Activated T-cell treated with anti-CD3 and anti-CD28 coated beads, Interleukin-2, amount 50 U/mL, for 24 hours (primary cell): ENCODE data around the gene CNTNAP2.

Experiments used
- DNase-seq: peaks from one replicate; pipeline ENCODE4 v3.0.0-alpha.2; 2020
- H3K27ac Mint-ChIP-seq: 2 replicates; pipeline ENCODE4 v1.8.0; 2020; ENCODE audit warnings: mild to moderate bottlenecking, mixed read lengths
- H3K27me3 Mint-ChIP-seq: 2 replicates; pipeline ENCODE4 v1.8.0; 2020; ENCODE audit warnings: mixed read lengths
- H3K36me3 Mint-ChIP-seq: 2 replicates; pipeline ENCODE4 v1.8.0; 2020; ENCODE audit warnings: low read depth, mixed read lengths
- H3K4me1 Mint-ChIP-seq: 2 replicates; pipeline ENCODE4 v1.8.0; 2020; ENCODE audit warnings: low read depth, mixed read lengths
- H3K4me3 Mint-ChIP-seq: 2 replicates; pipeline ENCODE4 v1.8.0; 2020; ENCODE audit warnings: mild to moderate bottlenecking, moderate library complexity, mixed read lengths
- H3K9me3 Mint-ChIP-seq: 2 replicates; pipeline ENCODE4 v1.8.0; 2020; ENCODE audit warnings: mixed read lengths

Gene CNTNAP2

GRCh38 chr7:147412109-147412508 is 1295.5 kb downstream of the CNTNAP2 start:
- DNase-seq, result no peak
- Mint-ChIP-seq H3K9me3 (peaks cover 18% of the 10 kb centered on the region), H3K27ac (no peak overlapping the region), H3K27me3 (no peaks in the 10 kb centered on the region), H3K4me1 (no peaks in the 10 kb centered on the region), H3K4me3 (no peak overlapping the region), H3K36me3 (no peaks in the 10 kb centered on the region)

GRCh38 chr7:147412782-147413556 is 1296.4 kb downstream of the CNTNAP2 start:
- Mint-ChIP-seq H3K9me3 (peaks cover 17% of the 10 kb centered on the region), H3K4me3 (no peak overlapping the region), H3K4me1 (no peaks in the 10 kb centered on the region), H3K27me3 (no peaks in the 10 kb centered on the region), H3K36me3 (no peaks in the 10 kb centered on the region), H3K27ac (no peak overlapping the region)
- DNase-seq, result no peak

- H3K4me3 Mint-ChIP-seq, result no peak overlapping the region
- H3K27ac Mint-ChIP-seq, result no peak overlapping the region
- no peak for DNase-seq
- H3K9me3 Mint-ChIP-seq, result peaks cover 14% of the 10 kb centered on the region
- H3K4me1 Mint-ChIP-seq, result no peaks in the 10 kb centered on the region
- H3K27me3 Mint-ChIP-seq, result no peaks in the 10 kb centered on the region
- H3K36me3 Mint-ChIP-seq, result no peaks in the 10 kb centered on the region
Observed at GRCh38 chr7:147413557-147413870, 1296.9 kb downstream of the CNTNAP2 start.

- no peak for DNase-seq
- no peaks in the 10 kb centered on the region for H3K4me1 Mint-ChIP-seq
- H3K9me3 Mint-ChIP-seq, result peaks cover 5% of the 10 kb centered on the region
- no peaks in the 10 kb centered on the region for H3K27me3 Mint-ChIP-seq
- H3K36me3 Mint-ChIP-seq, result no peaks in the 10 kb centered on the region
- no peak overlapping the region for H3K4me3 Mint-ChIP-seq
- H3K27ac Mint-ChIP-seq, result no peak overlapping the region
Observed at GRCh38 chr7:147415991-147416390, 1299.4 kb downstream of the CNTNAP2 start.

- no peak for DNase-seq
- Mint-ChIP-seq H3K4me1 (no peaks in the 10 kb centered on the region), H3K4me3 (no peak overlapping the region), H3K36me3 (no peaks in the 10 kb centered on the region), H3K27me3 (no peaks in the 10 kb centered on the region), H3K9me3 (peaks cover 3% of the 10 kb centered on the region), H3K27ac (no peak overlapping the region)
Observed at GRCh38 chr7:147418966-147419365, 1302.4 kb downstream of the CNTNAP2 start.

GRCh38 chr7:147423875-147424274 is 1307.3 kb downstream of the CNTNAP2 start:
- no peak for DNase-seq
- Mint-ChIP-seq H3K27me3 (no peaks in the 10 kb centered on the region), H3K4me3 (no peak overlapping the region), H3K4me1 (no peaks in the 10 kb centered on the region), H3K9me3 (peaks cover 9% of the 10 kb centered on the region), H3K27ac (no peak overlapping the region), H3K36me3 (no peaks in the 10 kb centered on the region)

- no peak overlapping the region for H3K27ac Mint-ChIP-seq
- H3K4me1 Mint-ChIP-seq, result no peaks in the 10 kb centered on the region
- peaks cover 12% of the 10 kb centered on the region for H3K9me3 Mint-ChIP-seq
- no peaks in the 10 kb centered on the region for H3K27me3 Mint-ChIP-seq
- H3K36me3 Mint-ChIP-seq, result no peaks in the 10 kb centered on the region
- DNase-seq, result no peak
- no peak overlapping the region for H3K4me3 Mint-ChIP-seq
Observed at GRCh38 chr7:147428075-147428474, 1311.5 kb downstream of the CNTNAP2 start.

- H3K27me3 Mint-ChIP-seq, result no peaks in the 10 kb centered on the region
- H3K9me3 Mint-ChIP-seq, result peaks cover 12% of the 10 kb centered on the region
- H3K36me3 Mint-ChIP-seq, result no peaks in the 10 kb centered on the region
- DNase-seq, result no peak
- H3K4me3 Mint-ChIP-seq, result no peak overlapping the region
- no peak overlapping the region for H3K27ac Mint-ChIP-seq
- H3K4me1 Mint-ChIP-seq, result no peaks in the 10 kb centered on the region
Observed at GRCh38 chr7:147429961-147430360, 1313.4 kb downstream of the CNTNAP2 start.

GRCh38 chr7:147432079-147432478 is 1315.5 kb downstream of the CNTNAP2 start:
- peaks cover 7% of the 10 kb centered on the region for H3K9me3 Mint-ChIP-seq
- H3K27ac Mint-ChIP-seq, result no peak overlapping the region
- H3K27me3 Mint-ChIP-seq, result no peaks in the 10 kb centered on the region
- H3K36me3 Mint-ChIP-seq, result no peaks in the 10 kb centered on the region
- no peak overlapping the region for H3K4me3 Mint-ChIP-seq
- DNase-seq, result no peak
- no peaks in the 10 kb centered on the region for H3K4me1 Mint-ChIP-seq

- H3K9me3 Mint-ChIP-seq, result peaks cover 3% of the 10 kb centered on the region
- H3K27ac Mint-ChIP-seq, result no peak overlapping the region
- H3K27me3 Mint-ChIP-seq, result no peaks in the 10 kb centered on the region
- no peaks in the 10 kb centered on the region for H3K36me3 Mint-ChIP-seq
- no peaks in the 10 kb centered on the region for H3K4me1 Mint-ChIP-seq
- H3K4me3 Mint-ChIP-seq, result no peak overlapping the region
- DNase-seq, result no peak
Observed at GRCh38 chr7:147432576-147432975, 1316.0 kb downstream of the CNTNAP2 start.

GRCh38 chr7:147436718-147437117 is 1320.1 kb downstream of the CNTNAP2 start:
- DNase-seq, result no peak
- H3K36me3 Mint-ChIP-seq, result no peaks in the 10 kb centered on the region
- H3K4me3 Mint-ChIP-seq, result no peak overlapping the region
- no peak overlapping the region for H3K27ac Mint-ChIP-seq
- H3K4me1 Mint-ChIP-seq, result no peaks in the 10 kb centered on the region
- peaks cover 24% of the 10 kb centered on the region for H3K9me3 Mint-ChIP-seq
- no peaks in the 10 kb centered on the region for H3K27me3 Mint-ChIP-seq

- Mint-ChIP-seq H3K36me3 (no peaks in the 10 kb centered on the region), H3K4me1 (no peaks in the 10 kb centered on the region), H3K27me3 (no peaks in the 10 kb centered on the region), H3K4me3 (no peak overlapping the region), H3K9me3 (peaks cover 29% of the 10 kb centered on the region), H3K27ac (no peak overlapping the region)
- DNase-seq, result no peak
Observed at GRCh38 chr7:147438216-147438615, 1321.6 kb downstream of the CNTNAP2 start.

- no peak overlapping the region for H3K4me3 Mint-ChIP-seq
- peaks cover 36% of the 10 kb centered on the region for H3K9me3 Mint-ChIP-seq
- H3K4me1 Mint-ChIP-seq, result no peaks in the 10 kb centered on the region
- no peaks in the 10 kb centered on the region for H3K27me3 Mint-ChIP-seq
- no peaks in the 10 kb centered on the region for H3K36me3 Mint-ChIP-seq
- no peak for DNase-seq
- no peak overlapping the region for H3K27ac Mint-ChIP-seq
Observed at GRCh38 chr7:147443942-147444341, 1327.3 kb downstream of the CNTNAP2 start.

- no peak overlapping the region for H3K4me3 Mint-ChIP-seq
- H3K27ac Mint-ChIP-seq, result no peak overlapping the region
- no peaks in the 10 kb centered on the region for H3K4me1 Mint-ChIP-seq
- DNase-seq, result no peak
- no peaks in the 10 kb centered on the region for H3K36me3 Mint-ChIP-seq
- peaks cover 5% of the 10 kb centered on the region for H3K9me3 Mint-ChIP-seq
- H3K27me3 Mint-ChIP-seq, result no peaks in the 10 kb centered on the region
Observed at GRCh38 chr7:147452816-147453215, 1336.2 kb downstream of the CNTNAP2 start.

GRCh38 chr7:147465223-147465622 is 1348.6 kb downstream of the CNTNAP2 start:
- Mint-ChIP-seq H3K9me3 (peaks cover 9% of the 10 kb centered on the region), H3K4me1 (no peaks in the 10 kb centered on the region), H3K36me3 (no peaks in the 10 kb centered on the region), H3K4me3 (no peak overlapping the region), H3K27me3 (no peaks in the 10 kb centered on the region), H3K27ac (no peak overlapping the region)
- no peak for DNase-seq

GRCh38 chr7:147472556-147472955 is 1356.0 kb downstream of the CNTNAP2 start:
- Mint-ChIP-seq H3K4me3 (no peak overlapping the region), H3K9me3 (peaks cover 6% of the 10 kb centered on the region), H3K27me3 (no peaks in the 10 kb centered on the region), H3K36me3 (no peaks in the 10 kb centered on the region), H3K4me1 (no peaks in the 10 kb centered on the region), H3K27ac (no peak overlapping the region)
- DNase-seq, result no peak
